Measurements from ENCODE around the gene TEX261.

DNA sequence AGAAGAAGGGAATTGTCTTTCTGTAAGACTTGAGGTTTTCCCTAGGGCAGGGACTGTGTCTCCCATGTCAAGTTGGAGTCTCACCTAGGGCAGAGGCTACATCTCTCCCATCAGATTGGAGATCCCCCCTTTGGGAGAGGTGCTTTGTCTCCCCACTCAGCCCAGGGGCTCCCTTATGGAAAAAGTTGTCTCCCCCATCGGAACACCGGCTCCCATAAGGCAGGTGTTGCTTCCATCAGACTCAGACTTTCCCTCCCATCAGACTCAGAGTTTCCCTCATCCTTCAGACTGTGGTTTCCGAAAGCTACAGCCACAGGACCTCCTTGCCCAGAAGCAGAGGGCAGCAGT is 10.5 kb downstream of the TEX261 start:
- no peak for TF ChIP-seq CTCF (IDR thresholded peaks at IDR 0.05; ENCODE audit: low read length)
- TF ChIP-seq EZH2phosphoT487 (IDR thresholded peaks at IDR 0.05; ENCODE audit: low read length) = no peak
